Measurements from ENCODE around the gene PRMT2.

PRMT2 gene

GRCh38 chr21:46600305-46600704, 35.2 kb upstream of the PRMT2 start:
- no peak overlapping the region for H3K4me3 ChIP-seq (ENCODE audit: low read depth, low read length)
- no peak for DNase-seq (ENCODE audit: low read depth)
- TF ChIP-seq, protein P1, sequence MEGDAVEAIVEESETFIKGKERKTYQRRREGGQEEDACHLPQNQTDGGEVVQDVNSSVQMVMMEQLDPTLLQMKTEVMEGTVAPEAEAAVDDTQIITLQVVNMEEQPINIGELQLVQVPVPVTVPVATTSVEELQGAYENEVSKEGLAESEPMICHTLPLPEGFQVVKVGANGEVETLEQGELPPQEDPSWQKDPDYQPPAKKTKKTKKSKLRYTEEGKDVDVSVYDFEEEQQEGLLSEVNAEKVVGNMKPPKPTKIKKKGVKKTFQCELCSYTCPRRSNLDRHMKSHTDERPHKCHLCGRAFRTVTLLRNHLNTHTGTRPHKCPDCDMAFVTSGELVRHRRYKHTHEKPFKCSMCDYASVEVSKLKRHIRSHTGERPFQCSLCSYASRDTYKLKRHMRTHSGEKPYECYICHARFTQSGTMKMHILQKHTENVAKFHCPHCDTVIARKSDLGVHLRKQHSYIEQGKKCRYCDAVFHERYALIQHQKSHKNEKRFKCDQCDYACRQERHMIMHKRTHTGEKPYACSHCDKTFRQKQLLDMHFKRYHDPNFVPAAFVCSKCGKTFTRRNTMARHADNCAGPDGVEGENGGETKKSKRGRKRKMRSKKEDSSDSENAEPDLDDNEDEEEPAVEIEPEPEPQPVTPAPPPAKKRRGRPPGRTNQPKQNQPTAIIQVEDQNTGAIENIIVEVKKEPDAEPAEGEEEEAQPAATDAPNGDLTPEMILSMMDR (IDR thresholded peaks at IDR 0.05; ENCODE audit: control insufficient read depth, extremely low read depth, insufficient read depth), result no peak

GRCh38 chr21:46600978-46601377, 34.5 kb upstream of the PRMT2 start:
- no peak for DNase-seq (ENCODE audit: low read depth)
- TF ChIP-seq, protein P1 (IDR thresholded peaks at IDR 0.05; ENCODE audit: control insufficient read depth, extremely low read depth, insufficient read depth), result no peak
- no peak overlapping the region for H3K4me3 ChIP-seq (ENCODE audit: low read depth, low read length)

DNA sequence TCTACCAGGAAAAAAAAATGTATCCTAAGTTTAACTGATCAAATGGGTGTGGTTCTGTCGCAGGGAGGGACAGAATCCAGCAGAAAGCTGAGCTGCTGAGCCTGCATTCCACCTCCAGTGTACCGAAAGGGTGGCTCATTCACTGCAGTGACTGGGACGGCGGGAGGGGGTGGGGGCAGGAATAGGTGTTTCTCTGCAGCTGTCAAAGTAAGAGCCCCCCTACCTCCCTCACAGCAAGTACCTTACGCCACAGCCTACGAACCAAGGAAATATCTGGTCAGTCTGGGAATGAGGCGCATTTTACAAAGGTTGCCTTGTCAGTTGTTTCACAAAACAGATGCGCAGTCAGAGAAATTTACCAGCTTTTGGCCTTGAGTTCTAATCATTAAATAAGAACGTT, 32.2 kb upstream of the PRMT2 start:
- TF ChIP-seq, protein P1 (IDR thresholded peaks at IDR 0.05; ENCODE audit: control insufficient read depth, extremely low read depth, insufficient read depth), result no peak
- DNase-seq (ENCODE audit: low read depth), result no peak
- no peak overlapping the region for H3K4me3 ChIP-seq (ENCODE audit: low read depth, low read length)

GRCh38 chr21:46604329-46604974, 31.0 kb upstream of the PRMT2 start:
- no peak for DNase-seq (ENCODE audit: low read depth)
- no peak overlapping the region for H3K4me3 ChIP-seq (ENCODE audit: low read depth, low read length)
- TF ChIP-seq, protein P1 (IDR thresholded peaks at IDR 0.05; ENCODE audit: control insufficient read depth, extremely low read depth, insufficient read depth), result no peak

- TF ChIP-seq, protein P1 (IDR thresholded peaks at IDR 0.05; ENCODE audit: control insufficient read depth, extremely low read depth, insufficient read depth), result no peak
- no peak for DNase-seq (ENCODE audit: low read depth)
- H3K4me3 ChIP-seq (ENCODE audit: low read depth, low read length), result no peak within 1 kb of the TSS
Observed at GRCh38 chr21:46604975-46605766, 30.3 kb upstream of the PRMT2 start, which contains the start of gene S100B. TSS of gene S100B (minus strand) at chr21:46605082. CDS start at chr21:46602415, 2,667 bp downstream.

DNA sequence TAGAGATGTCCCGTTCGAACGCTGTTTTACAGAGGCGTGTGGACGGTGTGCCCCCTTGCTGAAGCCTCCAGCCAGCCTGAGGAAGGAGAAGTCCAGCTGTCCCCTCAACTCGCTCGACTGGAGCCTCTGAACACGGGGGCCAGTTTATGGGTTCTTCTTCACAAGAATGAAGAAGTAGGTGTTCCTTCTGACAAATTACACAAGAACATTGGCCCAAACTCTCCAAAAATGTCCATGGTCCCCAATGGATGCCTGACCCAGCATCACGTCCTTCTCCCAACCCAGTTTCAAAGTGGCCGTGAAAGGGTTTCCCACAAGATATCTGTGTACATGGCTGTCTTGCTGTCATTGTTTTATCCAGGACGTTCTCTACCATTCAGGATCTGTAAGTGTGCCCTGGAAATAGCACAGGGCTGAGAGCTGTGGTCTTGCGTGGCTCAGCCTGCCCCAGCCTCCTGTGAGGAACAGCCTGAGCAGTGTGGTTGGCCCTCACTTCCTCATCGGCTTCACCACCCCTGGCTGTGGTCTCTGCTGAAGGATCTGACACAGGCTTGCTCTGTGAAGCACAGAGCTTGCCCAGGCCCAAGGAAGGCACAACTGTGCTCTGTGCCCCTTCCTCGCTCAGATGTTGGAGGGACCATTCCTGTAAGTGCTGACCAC, 29.6 kb upstream of the PRMT2 start:
- H3K4me3 ChIP-seq (ENCODE audit: low read depth, low read length), result no peak overlapping the region
- TF ChIP-seq, protein P1 (IDR thresholded peaks at IDR 0.05; ENCODE audit: control insufficient read depth, extremely low read depth, insufficient read depth), result no peak
- DNase-seq (ENCODE audit: low read depth), result no peak

Measured in LNCaP clone FGC (cell line).